Body of pancreas (tissue), 4 donors: ENCODE data around the gene PAPOLG.

Experiments used
- CTCF ChIP-seq, 7 experiments: fragments of 450-650 bp in 4 of 7; fragments of 200-600 bp in 3 of 7; sonication (generic) in 3 of 7; IDR thresholded peaks; one replicate each; pipeline ENCODE4 v1.5.1; 2016 to 2019; ENCODE audit warnings: antibody characterized with exemption in 7 of 7
- POLR2A ChIP-seq, 3 donors: fragments of 450-650 bp; IDR thresholded peaks; one replicate each; pipeline ENCODE4 v1.6.1; 2016; ENCODE audit warnings: antibody characterized with exemption in 3 of 3, mild to moderate bottlenecking in 2 of 3

GRCh38 chr2:60738679-60739078 is 17.4 kb upstream of the PAPOLG start:
- TF ChIP-seq CTCF (IDR thresholded peaks at IDR 0.05) = no peak
- no peak for TF ChIP-seq POLR2A (IDR thresholded peaks at IDR 0.05)
